Measurements from ENCODE around the gene GAS2L2. TPM values are rescaled to one million over a fixed set of nuclear protein-coding genes. Genes with fewer than 3 reads are reported as not detected.
A peak's percentile ranks its signal among the peaks of the same experiment; 100 is the strongest.
"Not testable (repeated sequence)": the region's sequence is repeated elsewhere in the genome, so short reads cannot be mapped to it uniquely, and the experiment has no call there.

GAS2L2 gene
- polyA plus RNA-seq, 1 donor = not detected

- DNase-seq = no peak
These were observed 20.1 kb upstream of the GAS2L2 start for GRCh38 chr17:35773129-35773528.

GRCh38 chr17:35769895-35770486 is 17.0 kb upstream of the GAS2L2 start:
- DNase-seq = no peak

- DNase-seq = no peak
These were observed 15.8 kb upstream of the GAS2L2 start for GRCh38 chr17:35768797-35769196.

- DNase-seq = peak; percentile 23
These were observed 14.0 kb upstream of the GAS2L2 start for GRCh38 chr17:35766903-35767510.

GRCh38 chr17:35766489-35766877 is 13.4 kb upstream of the GAS2L2 start:
- DNase-seq = no peak

GRCh38 chr17:35765756-35766488 is 12.9 kb upstream of the GAS2L2 start:
- DNase-seq = no peak

GRCh38 chr17:35765086-35765710 is 12.2 kb upstream of the GAS2L2 start:
- DNase-seq = no peak

GRCh38 chr17:35764123-35764991 is 11.3 kb upstream of the GAS2L2 start:
- peak; percentile 90 for DNase-seq

GRCh38 chr17:35763767-35764122 is 10.7 kb upstream of the GAS2L2 start:
- no peak for DNase-seq

- no peak for DNase-seq
These were observed 8.6 kb upstream of the GAS2L2 start for GRCh38 chr17:35761601-35762000.

GRCh38 chr17:35760587-35760986 is 7.5 kb upstream of the GAS2L2 start, which contains the start of gene C17orf50:
Gene C17orf50 (plus strand): TSS chr17:35760887. CDS start chr17:35760942, 55 bp downstream.
- DNase-seq = no peak

- DNase-seq = no peak
These were observed 4.2 kb upstream of the GAS2L2 start for GRCh38 chr17:35757243-35757642.

GRCh38 chr17:35752471-35752870 is 568 bp downstream of the GAS2L2 start:
- no peak for DNase-seq

GRCh38 chr17:35751541-35751940 is 1.5 kb downstream of the GAS2L2 start:
- not testable (repeated sequence) for DNase-seq

- no peak for DNase-seq
These were observed 2.3 kb downstream of the GAS2L2 start for GRCh38 chr17:35750526-35751395.

GRCh38 chr17:35749560-35750412 is 3.3 kb downstream of the GAS2L2 start:
- DNase-seq = no peak

- DNase-seq = no peak
These were observed 4.1 kb downstream of the GAS2L2 start for GRCh38 chr17:35748979-35749378.

GRCh38 chr17:35748341-35748841 is 4.6 kb downstream of the GAS2L2 start:
- DNase-seq = no peak

- peak; percentile 76 for DNase-seq
These were observed 5.5 kb downstream of the GAS2L2 start for GRCh38 chr17:35747540-35748017.

- DNase-seq = no peak
These were observed 7.2 kb downstream of the GAS2L2 start for GRCh38 chr17:35745749-35746320.
